Measurements from ENCODE around the gene SPON2.
A peak's percentile ranks its signal among the peaks of the same experiment; 100 is the strongest.

Gene SPON2

DNA sequence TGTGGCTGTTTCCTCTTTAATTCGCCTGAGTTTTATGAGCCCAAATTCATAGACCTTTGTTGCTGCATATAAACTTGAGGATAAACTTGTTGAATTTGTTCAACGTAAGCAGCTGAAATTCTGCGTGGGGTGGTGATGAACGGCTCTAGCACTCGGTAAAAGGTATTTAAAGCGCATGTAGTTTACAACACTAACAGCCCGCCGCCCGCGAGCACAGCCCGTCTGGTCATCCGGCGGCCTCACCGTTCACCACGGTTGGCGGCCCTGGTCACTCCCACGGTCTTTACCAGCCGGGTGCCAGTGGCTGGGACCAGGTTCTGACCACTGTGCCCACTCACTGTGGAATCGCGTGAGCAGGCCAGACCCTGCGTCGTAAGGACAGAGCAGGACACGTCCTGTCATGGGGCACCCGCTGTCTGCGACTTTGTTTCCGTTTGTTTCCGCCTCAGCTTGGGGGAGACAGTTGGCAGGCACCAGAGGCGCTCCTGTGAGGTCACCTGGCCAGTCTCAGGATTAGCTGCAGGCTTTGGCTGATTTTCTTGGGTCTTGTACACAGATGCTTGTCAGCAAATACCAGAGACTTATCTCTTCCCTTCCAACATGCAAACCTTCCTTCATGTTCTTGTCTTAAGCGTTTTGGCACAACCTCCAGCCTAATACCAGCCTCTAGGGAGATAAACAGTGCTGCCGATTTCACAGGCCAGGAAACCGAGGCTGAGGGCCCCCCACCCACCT, 36.8 kb upstream of the SPON2 start:
- DNase-seq: no peak

DNA sequence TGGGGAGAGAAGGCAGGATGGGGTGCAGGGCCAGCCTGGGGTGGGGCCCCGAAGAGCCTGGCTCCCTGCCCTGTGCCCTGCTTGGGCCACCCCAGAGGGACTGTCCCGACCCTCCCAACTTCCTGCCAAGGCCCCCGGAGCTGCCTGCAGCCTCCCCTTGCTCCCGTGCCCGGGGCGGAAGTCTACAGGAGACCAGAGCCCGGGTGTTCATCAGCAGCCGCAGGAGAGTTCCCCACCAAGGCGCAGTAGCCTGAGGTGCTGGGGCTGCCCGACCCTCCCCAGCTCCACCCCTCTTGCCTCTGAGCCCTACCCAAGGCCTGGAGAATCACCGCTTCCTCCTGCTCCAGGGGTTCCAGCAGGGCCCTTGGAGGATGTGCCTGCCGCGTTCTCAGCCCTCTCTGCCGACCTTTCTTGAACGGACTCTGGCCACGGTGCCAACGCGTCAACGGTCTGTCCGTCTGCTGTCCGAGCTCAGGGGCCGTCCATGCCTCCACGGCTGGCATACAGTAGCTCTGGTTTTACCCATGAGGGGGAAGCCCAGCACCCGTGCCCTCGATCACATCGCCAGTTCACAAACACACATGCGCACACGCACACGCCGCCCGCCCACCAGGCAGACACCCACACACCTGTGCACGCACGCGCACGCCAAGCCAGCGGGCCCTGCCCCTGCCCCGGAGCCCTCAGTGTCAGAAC, 36.0 kb upstream of the SPON2 start:
- DNase-seq: no peak

GRCh38 chr4:1207603-1208265, 35.4 kb upstream of the SPON2 start:
- DNase-seq: no peak

- DNase-seq: no peak
Measured at GRCh38 chr4:1207157-1207470, 34.7 kb upstream of the SPON2 start.

DNA sequence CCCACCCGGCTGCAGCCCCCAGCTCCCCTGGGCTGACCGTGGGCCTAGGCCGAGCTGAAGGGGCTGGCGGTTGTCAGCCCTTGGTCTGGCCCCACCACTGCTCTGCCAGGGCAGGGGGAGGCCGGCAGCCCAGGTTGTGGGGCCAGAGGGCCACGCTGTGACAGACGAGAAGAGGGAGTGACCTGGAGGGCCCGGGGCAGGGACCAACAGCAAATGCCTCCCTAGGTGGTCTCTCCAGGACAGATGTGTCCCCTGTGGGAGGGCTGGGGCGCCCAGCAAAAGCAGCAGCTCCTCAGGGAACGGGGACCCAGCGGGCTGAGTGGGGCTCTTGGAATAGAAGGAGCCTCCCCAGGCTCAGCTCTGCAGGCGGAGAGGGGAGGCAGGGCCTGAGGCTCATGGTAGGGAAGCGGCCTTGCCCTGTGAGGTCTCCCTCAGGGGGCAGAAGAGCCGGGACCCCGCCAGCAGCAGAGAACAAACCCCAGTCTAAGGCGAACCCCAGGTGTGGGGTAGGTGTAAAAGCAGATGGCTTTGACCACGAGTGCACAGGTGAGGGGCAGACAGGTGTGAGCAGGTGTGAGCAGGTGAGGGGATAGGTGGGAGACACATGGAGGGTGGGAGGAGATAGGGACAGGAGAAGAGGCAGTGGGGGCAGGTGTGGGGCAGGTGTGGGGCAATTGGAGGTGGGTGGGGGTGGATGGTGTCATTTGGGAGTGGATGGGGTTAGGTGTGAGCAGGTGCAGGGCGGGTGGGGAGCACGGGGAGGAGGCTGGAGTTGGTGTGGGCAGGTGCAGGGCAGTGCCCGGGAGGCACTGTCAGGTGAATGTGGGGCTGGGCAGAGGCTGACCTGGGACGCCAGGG, 34.1 kb upstream of the SPON2 start:
- DNase-seq: no peak

- no peak for DNase-seq
Measured at GRCh38 chr4:1205586-1206298, 33.4 kb upstream of the SPON2 start.

DNA sequence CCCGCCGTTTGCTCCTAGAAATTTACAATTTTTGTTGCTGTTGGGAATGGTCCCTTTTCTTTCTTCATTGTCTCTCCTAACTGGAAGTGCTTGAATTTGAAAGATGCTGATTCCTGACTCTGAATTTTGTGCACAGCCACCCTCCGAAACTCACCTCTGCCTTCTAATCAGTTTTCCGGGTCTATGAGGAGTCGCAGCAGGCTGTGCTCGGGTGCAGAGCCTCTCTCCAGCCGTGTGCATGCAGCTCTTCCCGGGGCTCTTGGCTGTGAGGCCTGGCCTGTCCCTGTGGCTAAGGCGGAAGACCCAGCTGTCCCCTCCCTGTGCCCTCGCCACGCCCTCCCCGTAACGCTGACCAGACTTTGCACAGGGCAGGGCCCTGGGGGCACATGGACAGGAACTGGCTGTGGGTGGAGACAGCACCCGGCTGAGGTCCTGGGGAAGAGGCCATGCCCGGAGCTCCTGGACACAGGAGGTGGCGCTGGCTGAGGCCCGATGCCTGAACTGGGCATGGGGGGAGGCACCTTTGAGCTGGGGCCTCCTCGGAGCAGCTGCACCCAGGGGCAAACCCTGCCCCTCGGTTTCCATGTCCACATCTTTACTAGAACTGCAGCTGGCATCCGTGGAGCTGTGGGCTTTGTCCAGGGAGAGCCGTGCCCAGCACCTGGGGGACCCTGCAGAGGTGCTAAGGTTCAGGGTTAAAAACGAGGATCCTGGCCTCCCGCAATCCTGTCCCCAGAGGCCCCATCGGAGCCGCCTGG, 32.6 kb upstream of the SPON2 start:
- DNase-seq: no peak

DNA sequence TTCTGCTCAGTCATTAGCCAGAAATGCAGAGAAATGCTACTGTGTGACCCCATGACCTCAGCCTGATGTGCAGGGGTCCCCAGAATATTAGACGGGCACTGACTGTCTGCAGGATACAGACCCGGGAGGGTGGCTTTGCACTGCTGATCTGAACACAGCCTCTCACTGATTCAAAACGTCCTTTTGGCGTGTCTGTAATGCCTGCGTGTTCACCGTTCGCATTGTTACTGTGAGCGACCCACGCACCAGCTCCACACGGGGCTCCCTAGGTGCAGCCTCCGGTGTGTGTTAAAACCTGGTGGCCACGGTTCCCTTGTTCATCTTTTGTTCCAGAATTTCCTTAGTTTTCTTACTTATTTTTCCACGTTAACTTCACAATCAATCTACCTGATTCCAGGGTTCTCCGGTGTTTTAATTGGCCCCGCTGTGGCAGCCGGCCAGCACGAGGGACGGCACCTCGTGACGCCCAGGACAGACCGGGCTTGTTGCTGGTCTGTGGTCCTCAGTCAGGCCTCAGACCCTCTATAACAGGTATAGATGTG, 32.0 kb upstream of the SPON2 start:
- DNase-seq: no peak

DNA sequence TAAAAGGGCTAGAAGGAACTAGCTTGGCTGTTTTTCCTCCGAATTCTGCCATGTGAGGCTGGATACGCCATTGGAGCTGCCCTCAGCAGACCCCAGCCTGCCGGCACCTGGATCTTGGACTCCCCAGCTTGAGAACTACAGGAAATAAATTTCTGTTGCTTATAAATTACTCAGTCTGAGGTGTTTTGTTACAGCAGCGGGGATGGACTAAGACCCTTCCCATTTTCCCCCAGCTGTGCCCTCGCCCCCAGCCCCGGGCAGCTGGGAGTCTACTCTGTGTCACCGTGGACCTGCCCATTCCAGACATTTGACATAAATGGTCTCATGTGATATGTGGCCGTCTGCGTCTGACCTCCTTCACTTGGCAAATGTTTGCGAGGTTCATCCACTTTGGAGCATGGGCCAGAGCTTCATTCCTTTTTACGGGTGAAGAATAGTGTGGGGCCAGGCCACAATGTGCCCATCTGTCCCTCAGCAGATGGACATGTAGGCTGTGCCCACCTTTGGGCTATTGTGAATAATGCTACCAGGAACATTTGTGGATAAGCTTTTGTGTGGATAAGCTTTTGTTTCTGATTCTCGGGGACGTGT, 30.7 kb upstream of the SPON2 start:
- DNase-seq: no peak

DNA sequence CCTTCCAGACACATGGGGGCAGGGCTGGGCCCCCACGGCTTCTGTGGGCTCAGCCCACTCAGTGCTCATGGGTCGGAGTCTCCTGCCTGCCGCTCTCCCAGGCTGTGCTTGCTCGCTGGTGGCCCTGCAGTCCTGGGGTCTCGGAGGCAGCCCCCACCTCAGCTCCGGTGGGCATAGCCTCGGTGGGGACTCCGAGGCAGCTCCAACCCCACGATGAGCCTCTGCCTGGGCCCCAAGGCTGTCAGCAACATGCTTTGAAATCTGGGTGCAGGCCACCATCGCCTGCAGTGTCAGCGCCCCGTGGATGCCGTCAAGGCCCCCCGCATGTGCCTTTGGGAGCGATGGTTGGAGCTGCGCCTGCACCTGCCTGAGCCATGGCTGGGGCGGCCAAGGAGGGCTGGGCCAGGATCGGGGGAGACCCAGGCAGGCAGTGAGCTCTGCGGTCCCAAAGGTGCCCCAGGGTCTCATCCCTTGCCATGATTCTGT, 30.2 kb upstream of the SPON2 start:
- no peak for DNase-seq

DNA sequence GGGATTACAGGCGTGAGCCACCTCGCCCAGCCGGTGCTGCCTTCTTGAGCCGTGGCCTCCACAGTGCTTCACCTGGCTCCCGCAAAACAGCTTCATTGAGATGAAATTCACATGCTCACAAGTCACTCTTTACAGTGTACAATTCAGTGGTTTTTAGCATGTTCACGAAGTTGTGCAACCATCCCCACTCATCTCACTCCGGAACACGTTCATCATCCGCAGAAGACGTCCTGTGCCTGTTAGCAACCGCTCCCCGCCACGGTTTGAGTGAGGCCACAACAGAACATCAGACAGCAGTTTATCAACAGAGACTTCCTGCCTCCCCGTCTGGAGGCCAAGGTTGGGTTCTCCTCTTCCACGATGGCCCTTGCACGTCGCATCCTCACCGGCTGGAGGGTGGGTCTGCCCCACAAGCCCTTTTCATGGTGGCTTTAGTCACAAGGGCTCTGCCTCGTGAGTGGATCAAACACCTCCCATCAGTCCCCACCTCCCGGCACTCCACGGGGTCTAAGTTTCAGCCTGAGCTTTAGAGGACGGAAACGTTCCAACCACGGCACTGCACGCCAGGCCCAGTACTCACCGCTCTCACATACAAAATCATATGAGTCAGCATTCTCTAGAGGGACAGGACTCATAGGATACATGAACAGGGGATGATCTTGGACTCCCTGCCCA, 29.6 kb upstream of the SPON2 start:
- DNase-seq: peak; percentile 44

DNA sequence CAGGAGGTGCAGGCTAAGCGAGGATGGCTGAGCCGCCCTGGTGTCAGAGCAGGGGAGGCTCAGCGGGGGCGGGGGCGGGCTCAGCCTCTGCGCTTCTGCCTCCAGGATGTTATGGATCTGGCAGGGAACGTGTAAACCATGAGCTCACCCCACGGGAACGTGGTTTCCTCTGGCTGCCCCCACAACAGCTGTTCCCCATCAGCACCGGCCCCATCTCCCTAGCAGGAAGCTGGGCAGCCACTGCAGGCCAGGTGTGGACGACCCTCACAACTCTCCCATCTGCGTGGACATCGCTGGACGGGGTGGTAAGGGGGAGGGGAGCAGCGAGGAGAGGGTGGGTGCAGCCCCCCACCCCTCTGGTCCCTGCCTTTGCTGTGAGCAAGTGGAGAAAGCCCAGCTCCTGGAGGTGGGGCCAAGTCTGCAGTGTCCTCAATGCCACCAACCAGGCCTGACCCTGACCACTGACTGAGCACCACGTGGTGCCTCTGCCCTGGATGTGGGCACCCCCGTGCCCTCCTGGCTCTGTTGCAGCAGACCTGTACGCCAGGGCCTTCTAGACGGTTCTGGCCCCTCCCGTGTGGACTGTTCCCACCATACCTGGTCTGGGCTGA, 28.1 kb upstream of the SPON2 start:
- peak; percentile 44 for DNase-seq

GRCh38 chr4:1199556-1200331, 27.4 kb upstream of the SPON2 start:
- DNase-seq: no peak

DNA sequence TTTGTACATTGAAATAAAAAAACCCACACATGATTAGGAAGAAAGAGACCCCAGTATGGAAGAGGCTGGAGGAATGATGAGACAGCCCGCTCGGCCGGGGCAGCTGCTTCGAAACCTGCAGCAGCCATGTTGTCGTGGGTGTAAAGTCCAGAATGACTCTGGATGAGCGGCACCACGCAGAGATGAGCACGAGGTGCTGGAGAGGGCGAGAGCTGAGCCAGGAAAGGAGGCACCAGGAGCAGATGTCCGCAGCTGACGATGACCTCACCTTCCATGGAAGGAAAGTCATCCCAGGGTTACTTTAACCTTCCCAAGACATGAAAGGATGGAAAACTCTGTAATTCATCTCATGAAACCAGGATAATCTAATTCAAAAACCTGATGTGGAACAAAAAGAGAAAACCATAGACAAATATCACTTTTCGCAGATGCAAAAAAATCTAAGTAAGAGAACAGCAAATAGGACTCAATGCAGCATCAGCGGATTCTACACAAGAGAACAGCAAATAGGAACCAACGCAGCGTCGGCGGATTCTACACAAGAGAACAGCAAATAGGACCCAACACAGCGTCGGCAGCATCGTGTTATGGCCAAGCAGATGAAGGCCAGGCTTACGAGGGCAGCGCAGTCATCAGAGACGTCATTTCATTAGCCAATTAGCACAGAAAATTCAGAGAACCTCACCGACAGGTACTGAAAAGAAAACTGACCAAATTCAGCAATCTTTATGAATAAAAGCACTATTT, 25.9 kb upstream of the SPON2 start:
- no peak for DNase-seq

DNA sequence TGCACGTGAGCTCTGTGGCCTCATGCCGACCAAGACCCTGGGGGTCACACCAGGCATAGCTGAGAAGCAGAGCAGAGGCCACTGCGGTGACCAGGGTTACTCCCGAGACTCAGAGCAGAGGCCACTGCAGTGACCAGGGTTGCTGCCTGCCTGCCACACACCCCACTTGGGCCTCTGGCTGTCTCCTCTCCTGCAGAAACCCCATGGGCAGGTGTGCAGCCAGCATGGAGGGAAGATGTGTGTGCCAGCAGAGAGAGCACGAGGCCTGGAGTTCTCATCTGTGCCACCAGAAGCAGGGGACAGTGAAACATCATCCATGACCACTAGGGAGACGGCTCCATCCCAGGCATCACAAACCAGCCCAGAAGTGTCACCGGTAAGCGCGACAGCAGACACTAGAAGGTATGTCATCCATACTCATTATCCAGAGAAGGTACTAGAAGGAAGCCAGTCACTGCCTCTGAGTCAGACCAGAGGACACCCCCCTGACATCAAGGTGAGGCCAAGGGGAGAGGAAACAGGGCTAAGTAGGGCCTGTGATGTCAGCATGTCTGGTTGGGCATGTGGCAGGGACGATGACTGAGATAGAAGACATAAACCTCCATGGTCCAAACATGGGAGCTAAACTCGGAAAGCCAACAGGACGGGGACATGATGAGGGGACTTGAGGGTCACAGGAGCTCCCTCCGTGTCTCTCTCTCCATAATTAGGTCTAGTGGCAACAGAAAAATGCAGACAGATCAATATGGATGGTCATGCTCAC, 24.2 kb upstream of the SPON2 start:
- no peak for DNase-seq

DNA sequence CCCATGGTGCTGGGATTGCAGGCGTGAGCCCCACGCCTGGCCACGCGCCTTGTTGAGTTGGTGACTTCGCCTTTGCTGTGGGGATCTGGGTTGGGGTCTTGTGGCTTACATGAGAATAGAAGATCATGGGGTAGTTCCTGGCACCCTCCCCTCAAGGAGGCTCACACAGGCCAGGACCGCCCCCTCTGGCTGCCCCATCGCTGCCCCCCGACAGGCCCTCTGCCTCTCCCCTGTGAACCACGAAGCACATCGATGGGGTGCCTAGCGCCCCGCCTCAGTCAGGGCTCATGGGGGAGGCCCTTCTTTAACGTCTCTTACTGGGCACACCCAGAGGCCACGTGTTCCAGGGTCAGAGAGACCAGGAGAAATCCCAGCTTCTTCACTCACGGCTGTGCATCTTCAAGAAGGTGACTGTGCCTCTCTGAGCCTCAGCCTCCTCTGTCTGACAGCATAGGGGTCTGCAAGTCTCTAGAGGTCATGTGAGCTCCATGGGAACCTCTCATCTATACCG, 23.6 kb upstream of the SPON2 start:
- no peak for DNase-seq

GRCh38 chr4:1195109-1195671, 22.8 kb upstream of the SPON2 start:
- no peak for DNase-seq

Data from activated gamma-delta T cell (primary cell).